ENCODE results near the gene PDE4D. TPM values are rescaled to one million over a fixed set of nuclear protein-coding genes. Genes with fewer than 3 reads are reported as not detected.

PDE4D gene
- total RNA-seq, 1 experiment from 2014 or later, result 2.1 TPM

DNA sequence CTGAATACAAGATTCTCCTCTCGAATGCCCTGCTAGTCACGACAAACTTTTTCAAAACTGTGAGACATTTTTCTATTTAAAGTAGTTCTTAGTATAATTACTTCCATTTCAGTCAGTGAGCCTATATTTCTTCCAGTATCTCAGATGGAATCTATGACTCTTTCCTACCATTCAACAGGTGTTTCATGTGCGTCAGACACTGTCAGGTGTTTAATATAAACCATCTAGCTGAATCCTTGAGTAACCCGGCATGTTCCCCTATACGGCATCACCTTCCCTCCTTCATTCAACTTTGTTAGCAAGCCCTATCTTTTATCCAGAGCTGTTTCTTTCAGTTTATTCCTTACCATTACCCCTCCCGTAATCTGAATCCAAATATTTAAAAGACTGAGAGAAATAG is 891.8 kb downstream of the PDE4D start:
- no peaks in the 10 kb centered on the region for H4K20me1 ChIP-seq (ENCODE audit: control insufficient read depth, insufficient read depth, insufficient read length)
- no peak overlapping the region for H3K18ac ChIP-seq (ENCODE audit: insufficient read length, low read depth, low read length)
- Mint-ChIP-seq H3K4me3 (no peak overlapping the region), H3K27me3 (ENCODE audit: low read depth) (no peaks in the 10 kb centered on the region; the same call in 1 of the 2 replicates), H3K27ac (no peak overlapping the region), H3K36me3 (ENCODE audit: insufficient read depth in 1 of 3, low read depth in 3 of 3) (no peaks in the 10 kb centered on the region), H3K9me3 (no peaks in the 10 kb centered on the region), H3K4me1 (peaks cover 30 to 51% of the 10 kb centered on the region in 2 experiments)
- no peak overlapping the region for H2BK5ac ChIP-seq (ENCODE audit: insufficient read length, low read length)
- no peak overlapping the region for H4K8ac ChIP-seq (replicated peaks; ENCODE audit: insufficient read length, low read depth, low read length)
- no peak overlapping the region for H2BK12ac ChIP-seq (ENCODE audit: insufficient read length, low read depth, low read length)
- H3T11ph ChIP-seq (ENCODE audit: low read length), result no peak overlapping the region
- no peak for DNase-seq
- no peaks in the 10 kb centered on the region for H3K23me2 ChIP-seq (ENCODE audit: insufficient read length, low read depth, low read length, poor library complexity, severe bottlenecking)
- no peak overlapping the region for H3K4ac ChIP-seq (ENCODE audit: low read depth, low read length)
- peaks cover 7% of the 10 kb centered on the region; the same call in 1 of the 2 replicates for H3K4me1 ChIP-seq (ENCODE audit: insufficient read depth, low read length)
- H2AK5ac ChIP-seq (ENCODE audit: insufficient read length, low read length), result no peak overlapping the region
- no CpG with 5 or more reads among the region's 6 CpGs for WGBS (ENCODE audit: extremely low coverage, insufficient read length, low lambda C conversion rate)
- no peak overlapping the region for H2BK120ac ChIP-seq (ENCODE audit: low read depth, low read length, poor library complexity, severe bottlenecking)
- no peak overlapping the region for H3K23ac ChIP-seq (ENCODE audit: insufficient read length, low read depth, low read length)
- H3K4me2 ChIP-seq (ENCODE audit: insufficient read depth, insufficient read length, low read length), result no peak overlapping the region
- no peaks in the 10 kb centered on the region for H3K9me3 ChIP-seq (ENCODE audit: control insufficient read depth, low read depth, low read length)
- H3K27me3 ChIP-seq (ENCODE audit: insufficient read depth, low read length), result no peaks in the 10 kb centered on the region
- no peak overlapping the region for H3K9ac ChIP-seq (ENCODE audit: extremely low read depth, insufficient read length, low read length)
- no peaks in the 10 kb centered on the region for H3K79me2 ChIP-seq (ENCODE audit: insufficient read depth, low read length)
- no peak overlapping the region for H3K27ac ChIP-seq (ENCODE audit: insufficient read length, low read depth, low read length)
- TF ChIP-seq, protein P1, sequence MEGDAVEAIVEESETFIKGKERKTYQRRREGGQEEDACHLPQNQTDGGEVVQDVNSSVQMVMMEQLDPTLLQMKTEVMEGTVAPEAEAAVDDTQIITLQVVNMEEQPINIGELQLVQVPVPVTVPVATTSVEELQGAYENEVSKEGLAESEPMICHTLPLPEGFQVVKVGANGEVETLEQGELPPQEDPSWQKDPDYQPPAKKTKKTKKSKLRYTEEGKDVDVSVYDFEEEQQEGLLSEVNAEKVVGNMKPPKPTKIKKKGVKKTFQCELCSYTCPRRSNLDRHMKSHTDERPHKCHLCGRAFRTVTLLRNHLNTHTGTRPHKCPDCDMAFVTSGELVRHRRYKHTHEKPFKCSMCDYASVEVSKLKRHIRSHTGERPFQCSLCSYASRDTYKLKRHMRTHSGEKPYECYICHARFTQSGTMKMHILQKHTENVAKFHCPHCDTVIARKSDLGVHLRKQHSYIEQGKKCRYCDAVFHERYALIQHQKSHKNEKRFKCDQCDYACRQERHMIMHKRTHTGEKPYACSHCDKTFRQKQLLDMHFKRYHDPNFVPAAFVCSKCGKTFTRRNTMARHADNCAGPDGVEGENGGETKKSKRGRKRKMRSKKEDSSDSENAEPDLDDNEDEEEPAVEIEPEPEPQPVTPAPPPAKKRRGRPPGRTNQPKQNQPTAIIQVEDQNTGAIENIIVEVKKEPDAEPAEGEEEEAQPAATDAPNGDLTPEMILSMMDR (conservative IDR thresholded peaks at IDR 0.05), result no peak
- no peaks in the 10 kb centered on the region for H3K79me1 ChIP-seq (ENCODE audit: insufficient read depth, low read depth, low read length, poor library complexity, severe bottlenecking)
- no peak overlapping the region for H2BK20ac ChIP-seq (ENCODE audit: low read depth, low read length, poor library complexity, severe bottlenecking)
- H2AFZ ChIP-seq (ENCODE audit: low read length), result no peak overlapping the region
- no peak overlapping the region for H4K5ac ChIP-seq (ENCODE audit: insufficient read length, low read depth, low read length)
- no peak overlapping the region for H3K14ac ChIP-seq (ENCODE audit: insufficient read depth, low read length)
- no peak overlapping the region for H3K56ac ChIP-seq (ENCODE audit: insufficient read length, low read depth, low read length)
- no peak overlapping the region for H4K91ac ChIP-seq (ENCODE audit: insufficient read length, low read depth, low read length)
- H2BK15ac ChIP-seq (ENCODE audit: low read depth, low read length), result no peak overlapping the region
